ENCODE data around the gene MBD6.

The MBD6 gene

GRCh38 chr12:57500213-57500612, 22.4 kb upstream of the MBD6 start:
- TF ChIP-seq TEAD4 (IDR thresholded peaks at IDR 0.05) (no peak), NFIC (IDR thresholded peaks at IDR 0.05) (no peak), YY1 (IDR thresholded peaks at IDR 0.05; ENCODE audit: low read depth) (no peak), FOXM1 (IDR thresholded peaks at IDR 0.05; ENCODE audit: borderline replicate concordance, low read depth) (no peak), TAF1 (IDR thresholded peaks at IDR 0.05; ENCODE audit: low read depth) (no peak), MAX (IDR thresholded peaks at IDR 0.05) (no peak), TCF12 (IDR thresholded peaks at IDR 0.05; ENCODE audit: low read depth) (no peak), ZBTB7A (IDR thresholded peaks at IDR 0.05; ENCODE audit: low read depth) (no peak), EP300 (IDR thresholded peaks at IDR 0.05; ENCODE audit: borderline replicate concordance) (no peak), CREB1 (IDR thresholded peaks at IDR 0.05; ENCODE audit: low read depth) (no peak), REST (IDR thresholded peaks at IDR 0.05; ENCODE audit: low read depth) (no peak), USF1 (IDR thresholded peaks at IDR 0.05) (no peak), CEBPB (IDR thresholded peaks at IDR 0.05) (no peak), EGR1 (IDR thresholded peaks at IDR 0.05) (no peak), RAD21 (IDR thresholded peaks at IDR 0.05; ENCODE audit: low read depth) (no peak)

GRCh38 chr12:57511161-57511560, 11.5 kb upstream of the MBD6 start:
- no peak for TF ChIP-seq MAX (IDR thresholded peaks at IDR 0.05)
- TF ChIP-seq EGR1 (IDR thresholded peaks at IDR 0.05) = no peak
- TF ChIP-seq TCF12 (IDR thresholded peaks at IDR 0.05; ENCODE audit: low read depth) = no peak
- no peak for TF ChIP-seq FOXM1 (IDR thresholded peaks at IDR 0.05; ENCODE audit: borderline replicate concordance, low read depth)
- TF ChIP-seq REST (IDR thresholded peaks at IDR 0.05; ENCODE audit: low read depth) = no peak

GRCh38 chr12:57511588-57512325, 10.9 kb upstream of the MBD6 start:
- TF ChIP-seq RAD21 (IDR thresholded peaks at IDR 0.05; ENCODE audit: low read depth) (no peak), YY1 (IDR thresholded peaks at IDR 0.05; ENCODE audit: low read depth) (no peak), EP300 (IDR thresholded peaks at IDR 0.05; ENCODE audit: borderline replicate concordance) (no peak), TEAD4 (IDR thresholded peaks at IDR 0.05) (no peak), USF1 (IDR thresholded peaks at IDR 0.05) (no peak), CEBPB (IDR thresholded peaks at IDR 0.05) (no peak), FOXM1 (IDR thresholded peaks at IDR 0.05; ENCODE audit: borderline replicate concordance, low read depth) (no peak), TCF12 (IDR thresholded peaks at IDR 0.05; ENCODE audit: low read depth) (no peak), REST (IDR thresholded peaks at IDR 0.05; ENCODE audit: low read depth) (no peak), ZBTB7A (IDR thresholded peaks at IDR 0.05; ENCODE audit: low read depth) (no peak), EGR1 (IDR thresholded peaks at IDR 0.05) (no peak), MAX (IDR thresholded peaks at IDR 0.05) (no peak), TAF1 (IDR thresholded peaks at IDR 0.05; ENCODE audit: low read depth) (no peak), CREB1 (IDR thresholded peaks at IDR 0.05; ENCODE audit: low read depth) (no peak)

- no peak for TF ChIP-seq MAX (IDR thresholded peaks at IDR 0.05)
- no peak for TF ChIP-seq CREB1 (IDR thresholded peaks at IDR 0.05; ENCODE audit: low read depth)
- TF ChIP-seq REST (IDR thresholded peaks at IDR 0.05; ENCODE audit: low read depth) = 0 out of 2 replicates have a peak, but pooled peaks have one; percentile 8
Measured at GRCh38 chr12:57512665-57513064, 10.0 kb upstream of the MBD6 start.
